ENCODE measurements around the gene EFCC1.
"Not testable (repeated sequence)": the region's sequence is repeated elsewhere in the genome, so short reads cannot be mapped to it uniquely, and the experiment has no call there.

Gene EFCC1

DNA sequence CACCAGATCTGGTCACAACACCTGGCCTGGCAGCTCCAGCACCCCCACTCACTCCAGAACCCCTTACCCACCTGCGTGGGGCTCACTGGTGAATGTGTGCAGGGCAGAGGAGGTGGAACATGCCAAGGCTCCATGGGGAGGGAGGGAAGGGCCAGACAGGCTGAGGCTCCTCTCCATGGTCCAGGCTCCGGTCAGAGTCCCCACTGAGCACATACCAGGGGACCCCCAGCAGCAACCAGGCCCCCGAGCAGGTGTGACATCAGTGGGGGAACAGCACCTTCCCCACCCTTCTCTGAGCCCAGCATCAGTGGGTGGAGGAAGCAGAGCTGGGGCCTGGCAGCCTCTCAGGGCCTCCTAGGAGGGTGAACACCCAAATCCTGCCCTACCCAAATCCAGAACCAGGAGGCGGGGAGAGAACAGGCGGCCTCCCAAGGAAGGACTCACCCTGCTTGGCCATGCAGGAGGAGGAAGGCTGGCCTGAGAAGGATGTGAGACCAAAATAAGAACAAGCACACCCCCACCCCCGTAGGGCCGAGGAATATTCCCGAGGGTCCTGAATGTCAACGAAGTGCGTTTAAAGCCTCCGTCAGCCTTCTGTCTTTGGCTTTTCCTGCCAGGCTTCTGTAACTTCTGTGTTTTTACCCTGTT lies 58.3 kb downstream of the EFCC1 start:
- no peak for DNase-seq

DNA sequence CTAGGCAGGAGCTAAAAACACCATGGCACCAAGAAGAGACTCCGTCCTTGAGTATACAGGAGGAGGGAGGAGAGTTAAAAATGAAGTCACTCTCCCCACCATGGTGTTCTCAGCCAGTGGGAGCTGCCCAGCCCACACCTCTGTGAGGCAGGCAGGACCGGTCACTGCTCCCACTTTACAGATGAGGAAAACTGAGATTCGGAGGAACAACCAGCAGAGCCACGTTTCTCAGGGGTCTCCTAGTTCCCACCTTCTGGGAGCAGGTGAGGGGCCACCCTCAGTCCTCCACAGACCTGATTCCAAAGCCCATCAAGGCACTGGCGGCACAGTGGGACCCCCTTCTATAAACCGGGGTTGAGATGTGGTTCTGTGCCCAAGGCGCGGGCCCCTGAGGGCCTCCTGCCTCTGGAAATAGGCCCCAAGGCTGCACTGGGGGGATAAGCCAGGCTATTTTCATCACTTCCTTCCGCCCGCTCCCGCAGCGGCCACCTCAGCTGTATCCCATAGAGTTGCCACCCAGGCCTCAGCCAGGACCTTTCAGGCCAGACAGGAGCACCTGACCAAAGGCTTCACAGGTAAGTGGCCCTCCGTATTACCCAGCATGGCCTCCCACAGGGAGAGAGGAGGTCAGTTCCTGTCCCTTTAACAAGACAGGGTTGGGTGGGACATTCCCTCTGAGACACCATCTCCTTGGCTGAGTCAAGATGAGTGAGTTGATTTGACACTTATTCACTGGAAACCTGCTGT lies 59.3 kb downstream of the EFCC1 start, which contains the start of gene GP9:
Gene GP9, plus strand, starts transcription at position 504 of the 747 bp plus-strand sequence. CDS start 961 bp downstream, outside the sequence.
- no peak for DNase-seq

DNA sequence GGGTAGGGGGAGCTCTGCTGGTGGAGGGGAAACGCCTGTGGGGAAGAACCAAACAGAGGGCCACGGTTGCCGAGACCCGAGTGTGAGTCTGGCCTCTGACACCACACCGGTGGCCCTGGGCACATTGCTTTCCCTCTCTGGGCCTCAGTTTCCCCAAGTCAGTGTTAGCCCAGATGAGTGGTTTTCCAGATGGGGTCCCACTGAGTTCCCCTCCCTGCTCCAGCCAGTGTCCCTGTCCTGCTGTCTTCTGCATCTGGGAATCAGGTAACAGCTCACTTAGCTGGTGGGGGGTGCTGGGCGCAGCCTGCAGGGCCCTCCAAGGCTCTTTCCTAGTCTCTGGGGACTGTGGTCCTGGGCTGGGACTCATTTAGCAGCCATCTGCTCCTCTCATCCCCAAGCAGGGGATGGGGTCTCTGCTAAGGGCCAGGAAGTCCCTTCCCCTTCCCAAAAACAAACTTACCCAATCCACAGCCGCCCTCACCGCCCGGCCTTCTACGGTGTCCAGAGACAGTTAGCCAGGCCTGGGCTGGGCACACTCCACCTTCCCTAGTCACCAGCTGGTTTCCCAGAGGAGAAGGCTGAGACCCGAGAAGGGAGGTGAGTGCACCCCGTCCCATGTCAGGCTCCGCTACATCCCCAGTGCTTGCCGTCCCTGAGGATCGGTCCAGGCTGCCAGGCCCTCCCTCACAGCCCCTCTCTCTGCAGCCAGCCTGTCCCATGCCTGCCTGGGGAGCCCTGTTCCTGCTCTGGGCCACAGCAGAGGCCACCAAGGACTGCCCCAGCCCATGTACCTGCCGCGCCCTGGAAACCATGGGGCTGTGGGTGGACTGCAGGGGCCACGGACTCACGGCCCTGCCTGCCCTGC lies 60.2 kb downstream of the EFCC1 start:
- DNase-seq, result no peak

DNA sequence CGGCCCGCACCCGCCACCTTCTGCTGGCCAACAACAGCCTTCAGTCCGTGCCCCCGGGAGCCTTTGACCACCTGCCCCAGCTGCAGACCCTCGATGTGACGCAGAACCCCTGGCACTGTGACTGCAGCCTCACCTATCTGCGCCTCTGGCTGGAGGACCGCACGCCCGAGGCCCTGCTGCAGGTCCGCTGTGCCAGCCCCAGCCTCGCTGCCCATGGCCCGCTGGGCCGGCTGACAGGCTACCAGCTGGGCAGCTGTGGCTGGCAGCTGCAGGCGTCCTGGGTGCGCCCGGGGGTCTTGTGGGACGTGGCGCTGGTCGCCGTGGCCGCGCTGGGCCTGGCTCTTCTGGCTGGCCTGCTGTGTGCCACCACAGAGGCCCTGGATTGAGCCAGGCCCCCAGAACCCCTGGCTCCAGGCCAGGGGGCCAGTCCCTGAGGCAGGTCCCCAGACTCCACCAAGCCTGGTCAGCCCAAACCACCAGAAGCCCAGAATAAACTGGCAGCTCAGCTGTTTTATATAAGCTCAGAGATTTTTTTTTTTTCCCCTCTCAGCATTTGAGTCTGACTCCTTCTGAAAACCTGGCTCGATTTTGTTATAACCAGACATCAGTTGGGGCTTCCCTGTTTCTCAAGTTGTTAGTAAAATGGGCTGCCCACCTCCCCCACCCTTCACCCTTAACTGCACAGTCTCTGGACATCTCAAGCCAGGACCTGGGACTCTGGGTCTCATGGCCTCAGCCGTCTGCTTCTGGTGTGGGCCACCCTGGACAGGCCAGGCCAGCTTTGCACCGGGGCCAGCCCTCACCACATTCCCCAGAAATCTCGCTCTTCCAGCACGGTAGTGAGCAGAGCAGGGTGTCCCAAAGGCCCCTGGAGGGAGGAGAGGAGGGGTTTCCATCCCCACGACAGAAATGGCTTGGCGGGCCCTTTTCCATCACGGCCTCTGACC lies 61.1 kb downstream of the EFCC1 start:
- DNase-seq, result no peak

DNA sequence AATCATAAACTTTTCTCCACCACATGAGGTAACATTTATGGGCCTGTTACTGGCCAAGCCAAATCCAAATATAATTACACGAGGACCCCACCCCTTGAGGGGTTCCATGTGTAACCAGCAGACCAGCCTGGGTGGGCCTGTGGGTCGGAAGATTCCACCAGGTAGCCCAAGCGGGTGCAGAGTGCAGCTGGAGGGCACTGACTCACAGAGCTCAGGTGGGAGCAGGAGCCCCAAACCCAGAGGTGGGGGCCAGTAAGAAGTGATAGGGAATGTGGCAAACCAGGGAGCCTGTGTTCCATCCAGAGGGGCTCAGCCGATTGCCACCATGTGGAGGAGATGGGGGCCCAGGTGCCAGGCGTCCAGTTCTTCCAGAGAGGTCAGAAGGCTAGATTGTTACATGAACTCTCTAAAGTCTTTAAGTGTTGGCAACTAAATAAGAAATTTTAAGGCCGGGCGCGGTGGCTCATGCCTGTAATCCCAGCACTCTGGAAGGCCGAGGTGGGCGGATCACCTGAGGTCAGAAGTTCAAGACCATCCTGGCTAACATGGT lies 62.1 kb downstream of the EFCC1 start:
- no peak for DNase-seq

DNA sequence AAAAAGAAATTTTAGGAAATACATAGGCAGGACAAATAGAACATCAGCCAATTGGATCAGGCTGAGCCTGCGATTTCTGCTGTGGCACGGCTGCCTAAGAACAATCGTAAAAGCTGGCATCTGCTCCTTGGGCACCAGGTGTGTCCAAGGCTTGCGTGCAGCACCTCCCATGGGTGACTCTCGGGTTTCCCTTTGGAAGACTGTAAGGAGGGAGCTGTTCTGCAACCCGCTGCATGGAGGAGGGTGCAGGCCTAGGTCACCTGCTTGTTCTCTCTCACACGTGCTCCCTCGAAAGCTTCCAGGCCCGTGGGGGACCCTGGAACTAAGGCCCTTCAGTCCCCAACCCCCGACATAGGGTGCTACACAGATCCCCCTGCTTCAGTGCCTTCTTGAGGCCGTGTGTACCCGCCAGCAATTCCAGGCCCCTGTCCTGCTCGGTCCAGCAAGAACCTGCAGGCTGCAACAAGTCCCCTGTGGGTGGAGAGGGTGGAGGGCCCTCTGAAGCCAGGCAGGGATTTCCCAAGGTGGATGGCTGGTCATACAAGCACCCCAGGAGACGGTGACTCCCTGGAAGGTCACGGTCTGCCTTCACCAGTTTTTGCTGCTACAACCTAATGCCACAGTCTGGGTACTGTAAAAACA lies 62.9 kb downstream of the EFCC1 start:
- DNase-seq, result peak; percentile 74

DNA sequence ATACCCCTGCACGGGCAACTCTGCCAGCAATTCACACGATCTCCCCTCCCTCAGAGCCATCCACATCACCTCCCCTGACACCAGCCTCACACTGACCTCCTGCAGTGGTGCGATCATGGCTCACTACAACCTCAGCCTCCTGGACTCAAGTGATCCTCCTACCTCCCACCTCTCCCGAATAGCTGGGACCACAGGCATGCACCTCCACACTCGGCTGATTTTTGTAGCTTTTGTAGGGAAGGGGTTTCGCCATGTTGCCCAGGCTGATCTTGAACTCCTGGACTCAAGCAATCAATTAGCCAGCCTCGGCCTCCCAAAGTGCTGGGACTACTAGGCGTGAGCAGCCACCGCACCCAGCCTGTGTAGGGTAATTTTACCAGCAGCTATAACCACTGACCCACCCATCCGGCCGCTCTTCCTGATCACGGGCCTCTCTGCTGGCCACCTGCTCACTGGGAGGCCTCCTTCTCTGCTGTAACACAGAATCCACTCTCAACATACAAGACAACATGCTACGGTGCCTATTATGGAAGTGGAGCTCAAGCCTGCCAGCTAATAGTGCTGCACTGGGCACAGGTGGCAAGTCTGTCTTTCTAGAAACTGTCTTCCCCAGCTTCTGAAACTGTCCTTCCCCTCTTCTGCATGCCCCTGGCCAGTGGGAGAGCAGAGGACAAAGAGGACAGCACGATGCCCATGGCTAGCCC lies 64.1 kb downstream of the EFCC1 start:
- DNase-seq, result no peak

DNA sequence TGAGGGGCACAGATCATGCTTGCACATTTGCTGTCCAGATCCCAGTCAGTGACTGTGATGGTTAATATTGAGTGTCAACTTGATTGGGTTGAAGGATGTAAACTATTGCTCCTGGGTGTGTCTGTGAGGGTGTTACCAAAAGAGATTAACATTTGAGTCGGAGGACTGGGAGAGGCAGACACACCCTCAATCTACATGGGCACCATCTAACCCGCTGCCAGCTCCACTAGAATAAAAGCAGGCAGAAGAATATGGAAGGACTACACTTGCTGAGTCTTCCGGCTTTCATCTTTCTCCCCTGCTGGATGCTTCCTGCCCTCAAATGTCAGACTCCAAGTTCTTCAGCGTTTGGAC lies 64.6 kb downstream of the EFCC1 start:
- no peak for DNase-seq

DNA sequence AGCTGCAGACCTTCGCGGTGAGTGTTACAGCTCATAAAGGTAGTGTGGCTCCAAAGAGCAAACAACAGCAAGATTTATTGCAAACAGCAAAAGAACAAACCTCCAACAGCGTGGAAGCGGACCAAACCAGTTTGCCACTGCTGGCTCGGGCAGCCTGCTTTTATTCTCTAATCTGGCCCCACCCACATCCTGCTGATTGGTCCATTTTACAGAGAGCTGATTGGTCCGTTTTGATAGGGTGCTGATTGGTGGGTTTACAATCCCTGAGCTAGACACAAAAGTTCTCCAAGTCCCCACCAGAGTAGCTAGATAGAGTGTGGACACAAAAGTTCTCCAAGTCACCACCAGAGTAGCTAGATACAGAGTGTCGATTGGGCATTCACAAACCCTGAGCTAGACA lies 66.6 kb downstream of the EFCC1 start:
- not testable (repeated sequence) for DNase-seq

DNA sequence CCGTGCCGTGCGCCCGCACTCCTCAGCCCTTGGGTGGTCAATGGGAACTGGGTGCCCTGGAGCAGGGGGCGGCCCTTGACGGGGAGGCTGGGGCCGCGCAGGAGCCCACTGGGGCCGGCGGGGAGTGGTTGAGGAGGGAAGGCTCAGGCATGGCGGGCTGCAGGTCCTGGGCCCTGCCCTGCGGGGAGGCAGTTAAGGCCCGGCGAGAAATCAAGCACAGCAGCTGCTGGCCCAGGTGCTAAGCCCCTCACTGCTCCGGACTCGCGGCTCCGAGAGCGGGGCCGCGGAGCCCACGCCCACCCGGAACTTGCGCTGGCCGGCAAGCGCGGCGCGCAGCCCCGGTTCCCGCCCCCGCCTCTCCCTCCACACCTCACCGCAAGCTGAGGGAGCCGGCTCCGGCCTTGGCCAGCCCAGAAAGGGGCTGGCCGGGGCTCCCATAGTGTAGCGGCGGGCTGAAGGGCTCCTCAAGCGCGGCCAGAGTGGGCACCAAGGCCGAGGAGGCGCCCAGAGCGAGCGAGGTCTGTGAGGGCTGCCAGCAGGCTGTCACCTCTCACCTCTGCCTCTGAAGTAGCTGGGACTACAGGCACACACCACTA lies 67.3 kb downstream of the EFCC1 start:
- no peak for DNase-seq

DNA sequence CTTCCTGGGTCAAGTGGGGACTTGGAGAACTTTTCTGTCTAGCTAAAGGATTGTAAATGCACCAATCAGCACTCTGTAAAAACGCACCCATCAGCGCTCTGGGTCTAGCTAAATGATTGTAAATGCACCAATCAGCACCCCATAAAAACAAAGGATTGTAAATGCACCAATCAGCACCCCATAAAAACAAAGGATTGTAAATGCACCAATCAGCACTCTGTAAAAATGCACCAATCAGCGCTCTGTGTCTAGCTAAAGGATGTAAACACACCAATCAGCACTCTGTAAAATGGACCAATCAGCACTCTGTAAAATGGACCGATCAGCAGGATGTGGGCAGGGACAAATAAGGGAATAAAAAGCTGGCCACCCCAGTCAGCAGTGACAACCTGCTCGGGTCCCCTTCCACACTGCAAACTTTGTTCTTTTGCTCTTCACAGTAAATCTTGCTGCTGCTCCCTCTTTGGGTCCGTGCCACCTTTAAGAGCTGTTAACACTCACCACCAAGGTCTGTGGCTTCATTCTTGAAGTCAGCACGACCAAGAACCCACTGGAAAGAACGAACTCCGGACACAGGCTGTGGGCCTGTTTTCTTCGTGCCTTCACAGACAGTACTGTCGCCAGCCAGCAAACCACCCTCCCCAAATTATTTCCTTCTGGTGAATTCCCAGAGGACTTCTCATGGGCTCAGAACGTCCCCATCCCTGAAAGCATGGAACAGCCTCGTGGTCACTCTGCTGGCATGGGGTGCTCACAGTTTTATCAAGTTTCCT lies 68.4 kb downstream of the EFCC1 start:
- DNase-seq, result not testable (repeated sequence)

DNA sequence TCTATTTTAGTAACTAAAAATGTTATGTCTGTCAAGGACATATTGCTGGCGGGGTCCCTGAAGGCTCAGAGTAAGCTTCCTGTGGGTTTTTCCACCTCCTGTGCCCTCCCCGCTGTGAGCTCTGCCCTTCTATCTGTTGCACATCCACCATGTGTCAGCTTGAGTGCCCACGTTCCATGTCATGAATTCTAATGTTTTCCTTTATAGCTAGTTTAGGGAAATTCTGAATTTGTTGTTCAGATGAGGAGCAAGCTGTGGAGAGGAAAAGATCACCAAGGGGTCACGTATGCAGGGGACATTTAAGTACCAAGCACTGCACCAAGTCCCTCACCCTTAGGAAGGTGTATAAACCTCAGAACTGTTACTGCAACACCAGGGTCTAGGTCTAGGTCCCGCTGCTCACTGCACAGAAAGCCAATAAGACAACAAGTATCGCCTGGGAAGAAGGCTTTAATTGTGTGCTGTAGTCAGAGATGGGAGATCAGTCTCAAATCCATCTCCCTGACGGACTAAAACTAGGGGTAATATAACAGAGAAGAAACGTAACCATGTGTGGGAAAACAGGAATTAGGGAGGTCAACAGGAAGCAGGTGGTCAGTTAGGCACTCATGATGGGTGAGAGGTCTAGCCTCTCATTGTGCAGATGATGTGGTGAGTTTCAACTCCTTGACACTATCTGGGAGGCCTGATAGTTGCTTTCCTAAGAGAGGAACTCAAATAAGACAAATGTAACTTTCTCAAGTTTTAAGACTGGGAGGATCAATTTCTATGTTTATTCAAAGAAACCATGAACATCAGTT lies 69.2 kb downstream of the EFCC1 start:
- DNase-seq, result no peak

DNA sequence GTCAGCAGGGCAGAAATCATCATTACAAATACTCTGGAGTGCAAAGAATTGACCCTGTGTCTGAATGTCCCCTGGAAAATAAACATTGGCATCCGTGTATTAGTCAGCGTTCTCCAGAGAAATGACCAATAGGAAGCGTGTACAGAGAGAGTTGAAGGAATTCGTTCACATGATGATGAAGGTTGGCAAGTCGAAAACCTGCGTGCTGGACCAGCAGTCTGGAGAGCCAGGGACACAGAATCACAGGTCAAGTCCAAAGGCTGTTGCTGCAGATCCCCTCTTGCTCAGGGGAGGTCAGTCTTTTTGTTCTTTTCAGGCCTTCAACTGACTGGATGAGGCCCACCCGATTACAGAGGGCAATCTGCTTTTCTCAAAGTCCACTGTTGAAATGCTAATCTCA lies 76.1 kb downstream of the EFCC1 start:
- DNase-seq, result no peak

DNA sequence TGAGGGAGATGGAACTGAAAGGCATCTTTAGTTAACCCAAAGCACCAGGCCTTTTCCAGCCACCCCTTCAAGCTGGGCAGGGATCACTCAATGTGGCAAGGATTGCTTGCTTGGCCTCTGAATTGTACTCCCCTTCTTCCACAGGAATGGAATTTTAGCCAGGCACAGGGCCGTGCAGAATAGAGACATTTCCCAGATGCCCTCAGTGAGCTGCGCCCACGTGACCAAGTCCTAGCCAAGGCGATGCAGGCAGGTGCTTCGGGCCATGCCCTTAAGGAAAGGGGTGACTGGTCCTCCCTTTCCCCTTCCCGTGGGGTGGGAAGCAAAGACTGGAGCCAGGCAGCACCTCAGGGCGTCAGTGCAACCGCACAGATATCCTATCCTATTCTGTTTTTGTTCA lies 77.4 kb downstream of the EFCC1 start:
- DNase-seq, result no peak

DNA sequence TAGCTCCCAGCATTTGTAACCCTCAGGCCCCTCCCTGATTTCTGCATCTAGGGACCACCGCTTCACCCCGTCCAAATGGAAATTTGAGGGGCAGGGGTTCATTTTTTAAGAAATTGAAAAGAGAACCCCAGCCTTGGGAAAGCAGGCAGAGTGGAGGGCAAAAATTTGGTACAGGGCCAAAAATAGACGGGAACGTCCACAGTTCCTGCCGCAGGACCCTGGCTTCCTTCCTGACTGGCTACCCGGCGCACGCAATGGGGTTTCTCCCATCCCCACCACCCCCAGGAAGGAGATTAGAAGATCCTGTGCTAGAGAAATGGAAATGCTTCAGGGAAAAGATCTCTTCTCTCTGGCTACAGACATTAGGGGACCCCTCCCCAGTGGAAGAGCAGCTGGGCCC lies 80.4 kb downstream of the EFCC1 start:
- DNase-seq, result no peak

DNA sequence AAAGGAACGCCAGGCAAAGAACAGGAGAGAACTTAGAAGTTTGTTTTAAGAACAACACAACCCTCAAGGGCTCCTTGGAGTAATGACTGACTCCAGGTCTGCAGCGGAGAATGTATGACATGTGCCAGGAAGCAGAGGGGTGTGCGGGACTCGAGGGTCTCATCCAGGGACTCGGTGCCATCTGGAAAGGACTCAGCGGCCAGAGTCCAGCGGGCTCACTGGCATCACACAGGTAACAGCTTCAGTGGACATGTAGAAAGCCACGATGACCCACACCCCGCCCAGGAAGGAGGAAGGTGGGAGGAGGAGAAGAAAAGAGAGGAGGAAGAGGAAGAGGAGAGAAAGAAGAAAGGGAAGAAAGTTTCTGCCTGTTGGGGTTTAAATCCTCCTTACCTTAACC lies 80.9 kb downstream of the EFCC1 start:
- DNase-seq, result no peak

DNA sequence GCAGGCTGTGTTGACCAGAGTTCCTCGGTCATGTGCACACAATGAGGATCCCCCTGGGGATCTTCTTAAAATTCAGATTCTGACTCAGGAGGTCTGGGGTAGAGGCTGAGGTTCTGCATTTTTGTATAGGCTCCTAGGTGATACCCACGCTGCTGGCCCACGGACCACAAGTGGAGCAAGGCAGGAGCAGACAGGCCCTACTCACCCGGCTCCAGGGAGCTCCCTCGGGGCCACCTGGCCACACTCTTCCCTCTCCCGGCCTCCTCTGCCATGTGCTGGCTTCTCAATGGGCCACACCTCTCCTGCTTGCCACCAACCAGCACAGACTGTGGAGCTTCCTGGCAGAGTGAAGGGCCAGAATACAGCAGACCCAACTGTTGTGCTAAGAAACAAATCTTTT lies 83.4 kb downstream of the EFCC1 start:
- no peak for DNase-seq

DNA sequence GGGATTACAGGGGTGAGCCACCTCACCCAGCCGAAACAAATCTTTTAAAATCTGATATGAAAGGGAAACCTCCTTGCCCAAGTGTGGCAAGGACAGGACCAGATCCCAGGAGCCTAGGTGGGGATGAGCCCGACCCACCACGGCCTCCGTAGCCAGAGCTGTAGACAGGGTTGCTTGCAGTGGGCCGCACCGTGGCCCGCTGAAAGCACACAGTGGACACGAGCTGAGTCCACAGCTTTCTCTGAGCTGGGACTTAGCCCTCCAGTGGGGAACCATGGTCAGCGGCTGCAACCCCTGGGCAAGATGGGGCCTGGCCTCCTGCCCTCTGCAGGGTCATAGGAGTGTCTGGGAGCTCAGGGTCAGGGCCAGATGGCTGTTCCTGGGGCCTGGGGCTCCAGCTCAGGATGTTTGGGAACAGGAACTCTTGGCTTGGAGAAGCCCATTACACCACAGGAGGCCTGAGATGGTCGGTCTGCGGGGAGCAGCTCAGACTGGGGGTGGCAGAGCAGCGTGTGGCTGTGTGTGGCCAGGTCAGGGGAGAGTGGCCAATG lies 84.1 kb downstream of the EFCC1 start:
- no peak for DNase-seq

DNA sequence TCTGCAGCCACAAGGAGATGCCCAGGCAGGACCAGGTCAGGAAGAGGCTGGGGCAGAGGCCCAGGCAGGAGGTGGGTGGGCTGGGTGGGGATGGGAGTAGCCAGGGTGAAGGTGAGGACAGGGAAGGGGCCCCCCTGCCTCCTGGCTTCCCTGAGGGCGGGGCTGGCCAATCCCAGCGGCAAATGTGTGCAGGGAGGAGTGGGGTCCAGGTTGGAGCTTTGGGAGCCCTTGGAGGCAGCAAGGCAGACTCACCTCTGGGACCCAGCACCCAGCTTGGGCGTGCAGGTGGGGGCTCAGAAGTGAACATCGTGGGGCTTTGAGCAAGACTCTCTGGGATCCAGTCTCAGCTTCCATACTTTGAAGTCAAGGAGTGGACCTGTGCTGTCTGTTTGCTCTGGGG lies 84.7 kb downstream of the EFCC1 start:
- DNase-seq, result no peak

Measured in NCI-H2029 (cell line).